ENCODE data around the gene FRAS1. TPM values are rescaled to one million over a fixed set of nuclear protein-coding genes. Genes with fewer than 3 reads are reported as not detected.

Gene FRAS1
- total RNA-seq, 1 experiment from 2014 or later, result 82.0 TPM

- ChIA-PET CTCF (interaction anchor here (0.8 to 1.5 kb wide), 8 partner anchors 9 to 329 kb away, joined by 3 to 5 read pairs (median 3); no protein-coding TSS in a partner anchor), POLR2A (no interaction called here)
- Mint-ChIP-seq H3K27ac (0 out of 2 replicates have a peak overlapping the region, but pooled peaks have one; percentile 39), H3K4me1 (peaks cover 42% of the 10 kb centered on the region), H3K36me3 (peaks cover 21% of the 10 kb centered on the region), H3K4me3 (no peak overlapping the region), H3K27me3 (ENCODE audit: low read depth) (no peaks in the 10 kb centered on the region), H3K9me3 (no peaks in the 10 kb centered on the region)
- DNase-seq (ENCODE audit: low spot score) (peak; percentile 17), ATAC-seq (peak; percentile 66)
- TF ChIP-seq FOXK1 (CRISPR knock-in tag; IDR thresholded peaks at IDR 0.05) (no peak), MXD4 (CRISPR knock-in tag; IDR thresholded peaks at IDR 0.05; ENCODE audit: borderline replicate concordance) (no peak), ZNF671 (CRISPR knock-in tag; IDR thresholded peaks at IDR 0.05) (no peak), ZNF532 (CRISPR knock-in tag; IDR thresholded peaks at IDR 0.05; ENCODE audit: borderline replicate concordance) (no peak), ESRRA (CRISPR knock-in tag; IDR thresholded peaks at IDR 0.05; ENCODE audit: borderline replicate concordance) (no peak), ZNF512 (CRISPR knock-in tag; IDR thresholded peaks at IDR 0.05; ENCODE audit: borderline replicate concordance) (no peak), NR2C2 (CRISPR knock-in tag; IDR thresholded peaks at IDR 0.05) (no peak), IRF1 (CRISPR knock-in tag; IDR thresholded peaks at IDR 0.05) (no peak), GABPB1 (CRISPR knock-in tag; IDR thresholded peaks at IDR 0.05) (no peak), SP1 (CRISPR knock-in tag; conservative IDR thresholded peaks at IDR 0.05) (no peak)
- TF ChIP-seq, protein P1, sequence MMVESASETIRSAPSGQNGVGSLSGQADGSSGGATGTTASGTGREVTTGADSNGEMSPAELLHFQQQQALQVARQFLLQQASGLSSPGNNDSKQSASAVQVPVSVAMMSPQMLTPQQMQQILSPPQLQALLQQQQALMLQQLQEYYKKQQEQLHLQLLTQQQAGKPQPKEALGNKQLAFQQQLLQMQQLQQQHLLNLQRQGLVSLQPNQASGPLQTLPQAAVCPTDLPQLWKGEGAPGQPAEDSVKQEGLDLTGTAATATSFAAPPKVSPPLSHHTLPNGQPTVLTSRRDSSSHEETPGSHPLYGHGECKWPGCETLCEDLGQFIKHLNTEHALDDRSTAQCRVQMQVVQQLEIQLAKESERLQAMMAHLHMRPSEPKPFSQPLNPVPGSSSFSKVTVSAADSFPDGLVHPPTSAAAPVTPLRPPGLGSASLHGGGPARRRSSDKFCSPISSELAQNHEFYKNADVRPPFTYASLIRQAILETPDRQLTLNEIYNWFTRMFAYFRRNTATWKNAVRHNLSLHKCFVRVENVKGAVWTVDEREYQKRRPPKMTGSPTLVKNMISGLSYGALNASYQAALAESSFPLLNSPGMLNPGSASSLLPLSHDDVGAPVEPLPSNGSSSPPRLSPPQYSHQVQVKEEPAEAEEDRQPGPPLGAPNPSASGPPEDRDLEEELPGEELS (CRISPR knock-in tag; IDR thresholded peaks at IDR 0.05), result no peak
- TF ChIP-seq, protein P2, sequence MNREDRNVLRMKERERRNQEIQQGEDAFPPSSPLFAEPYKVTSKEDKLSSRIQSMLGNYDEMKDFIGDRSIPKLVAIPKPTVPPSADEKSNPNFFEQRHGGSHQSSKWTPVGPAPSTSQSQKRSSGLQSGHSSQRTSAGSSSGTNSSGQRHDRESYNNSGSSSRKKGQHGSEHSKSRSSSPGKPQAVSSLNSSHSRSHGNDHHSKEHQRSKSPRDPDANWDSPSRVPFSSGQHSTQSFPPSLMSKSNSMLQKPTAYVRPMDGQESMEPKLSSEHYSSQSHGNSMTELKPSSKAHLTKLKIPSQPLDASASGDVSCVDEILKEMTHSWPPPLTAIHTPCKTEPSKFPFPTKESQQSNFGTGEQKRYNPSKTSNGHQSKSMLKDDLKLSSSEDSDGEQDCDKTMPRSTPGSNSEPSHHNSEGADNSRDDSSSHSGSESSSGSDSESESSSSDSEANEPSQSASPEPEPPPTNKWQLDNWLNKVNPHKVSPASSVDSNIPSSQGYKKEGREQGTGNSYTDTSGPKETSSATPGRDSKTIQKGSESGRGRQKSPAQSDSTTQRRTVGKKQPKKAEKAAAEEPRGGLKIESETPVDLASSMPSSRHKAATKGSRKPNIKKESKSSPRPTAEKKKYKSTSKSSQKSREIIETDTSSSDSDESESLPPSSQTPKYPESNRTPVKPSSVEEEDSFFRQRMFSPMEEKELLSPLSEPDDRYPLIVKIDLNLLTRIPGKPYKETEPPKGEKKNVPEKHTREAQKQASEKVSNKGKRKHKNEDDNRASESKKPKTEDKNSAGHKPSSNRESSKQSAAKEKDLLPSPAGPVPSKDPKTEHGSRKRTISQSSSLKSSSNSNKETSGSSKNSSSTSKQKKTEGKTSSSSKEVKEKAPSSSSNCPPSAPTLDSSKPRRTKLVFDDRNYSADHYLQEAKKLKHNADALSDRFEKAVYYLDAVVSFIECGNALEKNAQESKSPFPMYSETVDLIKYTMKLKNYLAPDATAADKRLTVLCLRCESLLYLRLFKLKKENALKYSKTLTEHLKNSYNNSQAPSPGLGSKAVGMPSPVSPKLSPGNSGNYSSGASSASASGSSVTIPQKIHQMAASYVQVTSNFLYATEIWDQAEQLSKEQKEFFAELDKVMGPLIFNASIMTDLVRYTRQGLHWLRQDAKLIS (CRISPR knock-in tag; IDR thresholded peaks at IDR 0.05; ENCODE audit: borderline replicate concordance), result no peak
Measured at GRCh38 chr4:78323439-78323838, 266.3 kb downstream of the FRAS1 start.

DNA sequence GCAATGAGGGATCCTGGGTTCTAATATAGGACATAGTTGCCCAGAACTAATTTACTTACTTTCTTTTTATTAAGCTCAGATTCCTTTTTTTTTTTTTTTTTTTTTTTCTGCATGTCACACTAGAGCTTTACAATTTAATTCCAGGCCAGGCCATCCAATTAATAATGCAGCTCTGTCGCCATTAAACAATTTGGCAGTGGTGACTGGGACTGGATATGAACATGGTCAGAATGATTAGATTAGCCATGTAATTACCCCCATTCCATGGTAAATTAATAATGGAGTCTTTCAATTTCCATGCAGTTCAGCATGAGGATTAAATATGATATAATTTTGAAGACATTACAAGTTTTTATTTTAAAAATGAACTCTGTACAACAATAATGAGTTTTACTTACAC, 267.5 kb downstream of the FRAS1 start:
- no peak overlapping the region for H3K27ac Mint-ChIP-seq
- no peak for DNase-seq (ENCODE audit: low spot score)
- peaks cover 14% of the 10 kb centered on the region for H3K36me3 Mint-ChIP-seq
- ChIA-PET CTCF (no interaction called here), POLR2A (interaction anchor here (0.6 kb wide), 1 partner anchor 35 kb away, joined by 3 read pairs; no protein-coding TSS in a partner anchor)
- H3K9me3 Mint-ChIP-seq, result 0 out of 2 replicates have a peak, but pooled peaks cover 1% of the 10 kb centered on the region
- H3K27me3 Mint-ChIP-seq (ENCODE audit: low read depth), result no peaks in the 10 kb centered on the region
- no peak overlapping the region for H3K4me3 Mint-ChIP-seq
- ATAC-seq, result no peak
- peaks cover 40% of the 10 kb centered on the region for H3K4me1 Mint-ChIP-seq
- TF ChIP-seq ZNF423 (CRISPR knock-in tag; IDR thresholded peaks at IDR 0.05), result no peak
- TF ChIP-seq, protein P1 (CRISPR knock-in tag; IDR thresholded peaks at IDR 0.05), result no peak
- TF ChIP-seq, protein P3, sequence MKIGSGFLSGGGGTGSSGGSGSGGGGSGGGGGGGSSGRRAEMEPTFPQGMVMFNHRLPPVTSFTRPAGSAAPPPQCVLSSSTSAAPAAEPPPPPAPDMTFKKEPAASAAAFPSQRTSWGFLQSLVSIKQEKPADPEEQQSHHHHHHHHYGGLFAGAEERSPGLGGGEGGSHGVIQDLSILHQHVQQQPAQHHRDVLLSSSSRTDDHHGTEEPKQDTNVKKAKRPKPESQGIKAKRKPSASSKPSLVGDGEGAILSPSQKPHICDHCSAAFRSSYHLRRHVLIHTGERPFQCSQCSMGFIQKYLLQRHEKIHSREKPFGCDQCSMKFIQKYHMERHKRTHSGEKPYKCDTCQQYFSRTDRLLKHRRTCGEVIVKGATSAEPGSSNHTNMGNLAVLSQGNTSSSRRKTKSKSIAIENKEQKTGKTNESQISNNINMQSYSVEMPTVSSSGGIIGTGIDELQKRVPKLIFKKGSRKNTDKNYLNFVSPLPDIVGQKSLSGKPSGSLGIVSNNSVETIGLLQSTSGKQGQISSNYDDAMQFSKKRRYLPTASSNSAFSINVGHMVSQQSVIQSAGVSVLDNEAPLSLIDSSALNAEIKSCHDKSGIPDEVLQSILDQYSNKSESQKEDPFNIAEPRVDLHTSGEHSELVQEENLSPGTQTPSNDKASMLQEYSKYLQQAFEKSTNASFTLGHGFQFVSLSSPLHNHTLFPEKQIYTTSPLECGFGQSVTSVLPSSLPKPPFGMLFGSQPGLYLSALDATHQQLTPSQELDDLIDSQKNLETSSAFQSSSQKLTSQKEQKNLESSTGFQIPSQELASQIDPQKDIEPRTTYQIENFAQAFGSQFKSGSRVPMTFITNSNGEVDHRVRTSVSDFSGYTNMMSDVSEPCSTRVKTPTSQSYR (CRISPR knock-in tag; IDR thresholded peaks at IDR 0.05), result no peak
- TF ChIP-seq ZNF396 (CRISPR knock-in tag; IDR thresholded peaks at IDR 0.05; ENCODE audit: borderline replicate concordance), result no peak
- no peak for TF ChIP-seq MYBL2 (CRISPR knock-in tag; IDR thresholded peaks at IDR 0.05)
- no peak for TF ChIP-seq RORB (CRISPR knock-in tag; IDR thresholded peaks at IDR 0.05)

All from WTC11 (cell line).